22Rv1 (cell line): ENCODE measurements around the gene PUS10.

ENCODE experiments used
- CTCF ChIP-seq: fragments of 450-650 bp; IDR thresholded peaks from 2 replicates; pipeline ENCODE4 v1.5.1; 2017; ENCODE audit warnings: mild to moderate bottlenecking
- ZFX ChIP-seq: fragments of 450-650 bp; IDR thresholded peaks from 2 replicates; pipeline ENCODE4 v1.6.1; 2017; ENCODE audit warnings: antibody characterized with exemption, borderline replicate concordance

- TF ChIP-seq CTCF (no peak), ZFX (no peak)
These were observed 37.5 kb upstream of the PUS10 start for GRCh38 chr2:61055557-61055956.
